A549 treated with GW870086 at 1 μM for 4 hours (cell line): ENCODE measurements around the gene UBR7. TPM values are rescaled to one million over a fixed set of nuclear protein-coding genes. Genes with fewer than 3 reads are reported as not detected.

Experiments used
- total RNA-seq: library from RNA; stranded (reverse); fragments of 200-300 nt; extraction: Qiagen RNA extraction; gene quantifications from 5 replicates; pipeline ENCODE4 v1.2.3, GENCODE V29; 2022; ENCODE audit warnings: low read depth

Gene UBR7, protein sequence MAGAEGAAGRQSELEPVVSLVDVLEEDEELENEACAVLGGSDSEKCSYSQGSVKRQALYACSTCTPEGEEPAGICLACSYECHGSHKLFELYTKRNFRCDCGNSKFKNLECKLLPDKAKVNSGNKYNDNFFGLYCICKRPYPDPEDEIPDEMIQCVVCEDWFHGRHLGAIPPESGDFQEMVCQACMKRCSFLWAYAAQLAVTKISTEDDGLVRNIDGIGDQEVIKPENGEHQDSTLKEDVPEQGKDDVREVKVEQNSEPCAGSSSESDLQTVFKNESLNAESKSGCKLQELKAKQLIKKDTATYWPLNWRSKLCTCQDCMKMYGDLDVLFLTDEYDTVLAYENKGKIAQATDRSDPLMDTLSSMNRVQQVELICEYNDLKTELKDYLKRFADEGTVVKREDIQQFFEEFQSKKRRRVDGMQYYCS
- total RNA-seq = 23.5 to 29.4 TPM (median 25.3 TPM) in 5 replicates

DNA sequence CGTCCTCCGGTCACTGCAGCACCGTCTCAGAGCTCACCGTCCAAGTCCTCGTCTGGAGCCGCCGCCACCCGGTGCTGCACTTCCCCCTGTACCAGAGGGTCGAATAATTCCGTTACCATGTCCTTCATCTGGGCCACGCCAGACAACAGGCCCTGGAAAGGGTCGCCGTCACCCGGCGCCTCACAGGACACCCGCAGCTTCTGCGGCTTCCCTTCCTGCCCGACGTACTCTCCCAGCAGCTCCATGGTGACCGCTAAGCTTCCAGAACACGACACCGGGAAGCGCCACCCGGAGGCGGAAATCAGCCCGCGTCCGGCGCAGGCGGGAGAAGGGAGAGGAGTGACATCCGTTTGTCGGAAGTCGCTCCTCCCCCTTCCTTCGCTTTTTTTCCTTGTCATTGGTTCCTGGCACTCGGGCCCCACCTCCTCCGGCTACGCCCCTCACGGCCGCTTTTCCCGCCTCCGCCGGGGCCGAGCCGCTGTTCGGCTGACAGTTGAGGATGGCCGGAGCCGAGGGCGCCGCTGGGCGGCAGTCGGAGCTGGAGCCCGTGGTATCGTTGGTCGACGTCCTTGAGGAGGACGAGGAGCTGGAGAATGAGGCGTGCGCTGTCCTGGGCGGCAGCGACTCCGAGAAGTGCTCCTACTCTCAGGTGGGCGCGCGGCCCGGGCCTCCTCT lies at the start of gene UBR7, which contains the start of gene GON7:
Gene UBR7, plus strand, starts transcription at position 464 of the 675 bp plus-strand sequence. Its CDS starts 36 bp downstream, at position 500.
Gene GON7, minus strand, starts transcription at position 273 of the 675 bp plus-strand sequence. Its CDS starts 28 bp downstream, at position 245.

DNA sequence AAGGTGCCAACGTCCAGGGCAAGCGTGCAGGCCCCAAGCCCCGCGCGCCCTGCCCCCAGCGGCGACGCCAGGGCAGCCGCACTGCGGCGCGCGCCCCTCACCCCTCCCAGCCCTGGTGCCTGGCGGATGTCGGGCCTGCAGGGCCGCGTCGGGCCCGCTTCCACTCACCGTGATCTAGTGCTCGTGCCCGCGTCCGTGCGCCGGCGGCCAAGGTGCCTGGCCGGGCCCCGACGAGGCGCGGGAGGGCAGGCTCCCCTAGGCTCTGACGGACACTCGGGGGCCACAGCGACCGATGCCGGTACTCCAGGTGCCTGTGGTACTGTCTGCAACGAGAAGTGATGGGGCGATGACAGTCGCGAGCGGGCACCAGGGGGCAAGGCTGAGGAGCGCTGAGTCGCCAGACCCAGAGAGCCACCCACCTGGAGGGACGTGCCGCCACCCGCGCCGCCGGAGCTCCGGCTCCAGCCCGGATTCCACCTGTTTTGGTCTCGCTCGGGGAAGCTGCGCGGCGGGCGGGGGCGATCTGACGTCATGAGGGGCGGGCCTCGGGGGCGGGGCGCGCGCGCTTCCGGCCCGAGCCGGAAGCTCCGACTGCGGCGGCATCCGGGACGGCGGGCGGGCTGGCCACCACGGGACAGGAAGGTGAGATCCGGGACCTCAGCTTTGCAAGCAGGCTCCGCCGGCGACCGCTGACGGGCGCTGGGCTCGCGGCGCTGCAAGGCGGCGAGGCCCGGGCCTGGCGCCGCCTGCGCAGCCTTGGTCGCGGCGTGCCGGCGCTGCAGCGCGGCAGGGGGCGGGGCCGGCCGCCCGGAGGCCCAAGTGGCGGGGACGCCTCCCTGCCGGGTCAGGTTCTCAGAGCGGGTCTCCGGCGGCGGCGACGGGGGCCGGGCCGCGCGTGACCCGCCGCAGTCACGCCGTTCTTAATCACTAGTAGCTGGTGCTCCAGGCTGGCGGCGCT lies 22.4 kb upstream of the UBR7 start, which contains the start of the genes LYSET and MOAP1:
Gene LYSET, plus strand, starts transcription at position 927 of the 958 bp plus-strand sequence. CDS start 89 bp downstream, outside the sequence.
Gene MOAP1, minus strand, starts transcription at position 507 of the 958 bp plus-strand sequence. CDS start 655 bp downstream, outside the sequence.

Other genes starting within 250 kb of the UBR7 start
- 52.0 to 65.5 TPM (median 59.8 TPM) in 5 replicates for gene ITPK1, start 91.3 kb upstream of the UBR7 start, total RNA-seq
- gene MOAP1, start 22.4 kb upstream of the UBR7 start, total RNA-seq = 11.2 to 14.9 TPM (median 13.7 TPM) in 5 replicates
- 32.3 to 37.8 TPM (median 34.7 TPM) in 5 replicates for gene LYSET, start 21.9 kb upstream of the UBR7 start, total RNA-seq
- 13.2 to 18.3 TPM (median 15.4 TPM) in 5 replicates for gene GON7, start 191 bp upstream of the UBR7 start, total RNA-seq
- gene BTBD7, start 125.8 kb downstream of the UBR7 start, total RNA-seq = 8.9 to 13.1 TPM (median 11.6 TPM) in 5 replicates
- gene COX8C, start 139.9 kb downstream of the UBR7 start, total RNA-seq = not detected in 5 replicates
- 0.01 to 0.03 TPM (median 0.03 TPM) in 4 of 5 replicates, not detected in the other for gene UNC79, start 223.7 kb downstream of the UBR7 start, total RNA-seq